Measurements from ENCODE around the gene TIMM17A. TPM values are rescaled to one million over a fixed set of nuclear protein-coding genes. Genes with fewer than 3 reads are reported as not detected.

Gene TIMM17A
- total and polyA plus RNA-seq, 2 experiments from 2014 or later = 68.8 to 123 TPM

DNA sequence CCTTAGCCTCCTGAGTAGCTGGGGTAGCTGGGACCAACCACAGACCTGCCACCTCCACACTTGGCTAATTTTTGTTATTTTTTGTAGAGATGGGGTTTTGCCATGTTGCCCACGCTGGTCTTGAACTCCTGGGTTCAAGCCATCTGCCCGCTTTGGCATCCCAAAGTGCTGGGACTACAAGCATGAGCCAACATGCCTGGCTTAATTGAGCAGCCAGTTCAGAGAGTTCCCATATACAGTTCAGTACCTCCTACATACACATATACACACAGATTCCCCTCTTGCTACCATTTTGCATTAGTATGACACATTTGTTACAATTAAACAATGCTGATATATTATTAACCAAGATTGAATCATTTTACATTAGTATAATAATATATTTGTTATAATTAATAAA lies 30.1 kb downstream of the TIMM17A start:
- Histone ChIP-seq H4K20me1 (ENCODE audit: insufficient read depth) (no peaks in the 10 kb centered on the region), H3K79me2 (ENCODE audit: insufficient read depth) (peaks cover 64% of the 10 kb centered on the region), H2AFZ (no peak overlapping the region), H3K27ac (no peak overlapping the region), H3K27me3 (replicated peaks; ENCODE audit: insufficient read depth) (no peaks in the 10 kb centered on the region), H3K9ac (no peak overlapping the region), H3K36me3 (ENCODE audit: low read depth) (peaks cover 15% of the 10 kb centered on the region), H3K4me3 (no peak overlapping the region), H3K4me1 (ENCODE audit: insufficient read depth) (peaks cover 10% of the 10 kb centered on the region; the same call in 1 of the 2 replicates), H3K9me3 (ENCODE audit: low read depth) (no peaks in the 10 kb centered on the region), H3K4me2 (ENCODE audit: unreplicated experiment) (no peak overlapping the region), H3F3A (ENCODE audit: insufficient read depth) (peaks cover 16% of the 10 kb centered on the region; the same call in 1 of the 2 replicates), H3K9me2 (ENCODE audit: insufficient read depth) (no peaks in the 10 kb centered on the region)
- WGBS, 2 experiments (ENCODE audit: low coverage in 1 of 2, low lambda C conversion rate in 2 of 2, missing lambda C conversion rate in 2 of 2) = 96 to 100% methylated on average over 2 of the region's 2 CpGs
- DNase-seq = no peak
- in situ Hi-C loops (cut with MboI) = no loop called here
- TF ChIP-seq EZH2 (IDR thresholded peaks at IDR 0.05; ENCODE audit: insufficient read depth, poor library complexity, severe bottlenecking) = no peak
- no peak for TF ChIP-seq EZH2phosphoT487 (IDR thresholded peaks at IDR 0.05; ENCODE audit: insufficient read depth, low read depth)

DNA sequence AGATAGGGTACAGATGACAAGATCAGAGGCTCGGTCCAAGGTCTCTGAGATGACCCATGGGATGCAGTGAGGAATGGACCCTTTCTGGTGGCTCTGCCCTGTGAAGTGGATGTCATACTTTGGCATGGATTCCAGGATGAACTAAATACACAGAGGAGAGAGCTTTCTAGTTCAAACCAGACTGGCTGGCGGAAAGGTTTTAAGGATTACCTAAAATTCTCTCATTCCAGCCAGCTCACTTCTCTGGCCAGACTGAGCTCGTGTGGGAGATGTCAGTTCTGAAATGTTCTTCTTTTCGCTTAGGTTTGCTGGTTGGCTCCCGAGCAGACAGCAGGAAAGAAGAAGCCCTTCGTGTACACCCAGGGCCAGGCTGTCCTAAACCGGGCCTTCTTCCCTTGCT lies 33.3 kb downstream of the TIMM17A start:
- H3K27ac ChIP-seq = no peak overlapping the region
- 88 to 90% methylated on average over 7 of the region's 7 CpGs for WGBS, 2 experiments (ENCODE audit: low coverage in 1 of 2, low lambda C conversion rate in 2 of 2, missing lambda C conversion rate in 2 of 2)
- H3K9me2 ChIP-seq (ENCODE audit: insufficient read depth) = no peaks in the 10 kb centered on the region
- H3K4me1 ChIP-seq (ENCODE audit: insufficient read depth) = peaks cover 9% of the 10 kb centered on the region; the same call in 1 of the 2 replicates
- no peak overlapping the region for H2AFZ ChIP-seq
- H3K79me2 ChIP-seq (ENCODE audit: insufficient read depth) = peaks cover 61% of the 10 kb centered on the region
- TF ChIP-seq EZH2phosphoT487 (IDR thresholded peaks at IDR 0.05; ENCODE audit: insufficient read depth, low read depth) = no peak
- no peak for TF ChIP-seq EZH2 (IDR thresholded peaks at IDR 0.05; ENCODE audit: insufficient read depth, poor library complexity, severe bottlenecking)
- peaks cover 16% of the 10 kb centered on the region for H3K36me3 ChIP-seq (ENCODE audit: low read depth)
- peaks cover 2% of the 10 kb centered on the region; the same call in 1 of the 2 replicates for H3F3A ChIP-seq (ENCODE audit: insufficient read depth)
- in situ Hi-C loops (cut with MboI) = no loop called here
- no peak overlapping the region for H3K4me3 ChIP-seq
- H3K9me3 ChIP-seq (ENCODE audit: low read depth) = no peaks in the 10 kb centered on the region
- no peak for DNase-seq
- H3K9ac ChIP-seq = no peak overlapping the region
- H3K27me3 ChIP-seq (replicated peaks; ENCODE audit: insufficient read depth) = no peaks in the 10 kb centered on the region
- no peaks in the 10 kb centered on the region for H4K20me1 ChIP-seq (ENCODE audit: insufficient read depth)
- no peak overlapping the region for H3K4me2 ChIP-seq (ENCODE audit: unreplicated experiment)

DNA sequence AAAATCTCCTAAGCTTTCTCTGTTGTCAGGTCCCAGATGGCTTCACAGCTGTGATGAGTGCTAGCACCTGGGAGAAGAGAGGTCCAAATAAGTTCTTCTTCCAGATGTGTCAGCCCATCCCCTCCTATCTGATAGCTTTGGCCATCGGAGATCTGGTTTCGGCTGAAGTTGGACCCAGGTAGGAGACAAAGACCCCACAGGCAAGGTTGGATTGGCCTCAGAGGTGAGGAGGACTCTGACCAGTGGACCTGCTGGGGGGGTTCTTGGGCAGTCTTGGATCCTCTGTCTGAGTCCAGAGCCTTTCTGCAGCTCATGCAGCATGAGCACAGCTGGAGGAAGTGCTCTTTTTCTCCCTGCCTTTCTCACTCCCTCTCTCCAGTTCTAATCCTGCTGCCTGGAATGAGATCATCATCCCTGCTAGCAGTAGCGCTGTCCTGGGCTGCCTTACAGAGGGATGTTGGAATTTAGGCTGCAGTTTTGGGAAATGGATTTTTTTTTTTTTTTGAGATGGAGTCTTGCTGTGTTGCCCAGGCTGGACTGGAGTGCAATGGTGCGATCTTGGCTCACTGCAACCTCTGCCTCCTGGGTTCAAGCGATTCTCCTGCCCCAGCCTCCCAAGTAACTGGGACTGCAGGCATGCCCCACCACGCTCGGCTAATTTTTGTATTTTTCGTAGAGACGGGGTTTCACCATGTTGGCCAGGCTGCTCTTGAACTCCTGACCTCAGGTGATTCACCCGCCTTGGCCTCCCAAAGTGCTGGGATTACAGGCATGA lies 34.2 kb downstream of the TIMM17A start:
- no peaks in the 10 kb centered on the region for H4K20me1 ChIP-seq (ENCODE audit: insufficient read depth)
- WGBS, 2 experiments (ENCODE audit: low coverage in 1 of 2, low lambda C conversion rate in 2 of 2, missing lambda C conversion rate in 2 of 2) = 93 to 94% methylated on average over 10 of the region's 10 CpGs
- H3K9ac ChIP-seq = no peak overlapping the region
- H2AFZ ChIP-seq = no peak overlapping the region
- in situ Hi-C loops (cut with MboI) = no loop called here
- peaks cover 16% of the 10 kb centered on the region for H3K36me3 ChIP-seq (ENCODE audit: low read depth)
- no peaks in the 10 kb centered on the region for H3K27me3 ChIP-seq (replicated peaks; ENCODE audit: insufficient read depth)
- no peak for DNase-seq
- H3K4me1 ChIP-seq (ENCODE audit: insufficient read depth) = no peaks in the 10 kb centered on the region
- H3K4me3 ChIP-seq = no peak overlapping the region
- TF ChIP-seq EZH2phosphoT487 (IDR thresholded peaks at IDR 0.05; ENCODE audit: insufficient read depth, low read depth) (no peak), EZH2 (IDR thresholded peaks at IDR 0.05; ENCODE audit: insufficient read depth, poor library complexity, severe bottlenecking) (no peak)
- H3K79me2 ChIP-seq (ENCODE audit: insufficient read depth) = peaks cover 52% of the 10 kb centered on the region
- no peak overlapping the region for H3K27ac ChIP-seq
- H3K9me3 ChIP-seq (ENCODE audit: low read depth) = no peaks in the 10 kb centered on the region
- H3F3A ChIP-seq (ENCODE audit: insufficient read depth) = no peaks in the 10 kb centered on the region
- no peak overlapping the region for H3K4me2 ChIP-seq (ENCODE audit: unreplicated experiment)
- no peaks in the 10 kb centered on the region for H3K9me2 ChIP-seq (ENCODE audit: insufficient read depth)

DNA sequence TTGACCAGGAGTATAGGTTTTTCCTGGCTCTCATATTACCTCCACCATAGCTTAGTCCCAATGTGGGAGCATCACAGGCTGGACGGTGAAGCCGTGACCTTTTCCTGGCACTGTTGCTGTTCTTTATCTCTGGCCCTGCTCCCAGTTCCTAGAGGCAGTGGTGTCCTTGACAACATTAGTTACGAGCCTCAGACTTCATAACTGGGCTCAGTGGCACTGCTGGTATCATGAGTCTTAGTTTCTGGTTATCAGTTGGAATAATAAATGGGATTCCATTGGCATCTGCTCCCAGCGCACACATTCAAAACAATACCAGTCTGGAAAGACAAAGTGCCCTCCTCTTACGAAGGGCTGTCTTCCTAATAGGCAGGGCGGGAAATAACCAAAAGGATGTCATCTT lies 35.1 kb downstream of the TIMM17A start:
- in situ Hi-C loops (cut with MboI) = no loop called here
- no peak overlapping the region for H3K9ac ChIP-seq
- H3K4me2 ChIP-seq (ENCODE audit: unreplicated experiment) = no peak overlapping the region
- no peak overlapping the region for H3K27ac ChIP-seq
- peaks cover 43% of the 10 kb centered on the region for H3K79me2 ChIP-seq (ENCODE audit: insufficient read depth)
- H3K4me1 ChIP-seq (ENCODE audit: insufficient read depth) = no peaks in the 10 kb centered on the region
- H3K9me3 ChIP-seq (ENCODE audit: low read depth) = no peaks in the 10 kb centered on the region
- TF ChIP-seq EZH2phosphoT487 (IDR thresholded peaks at IDR 0.05; ENCODE audit: insufficient read depth, low read depth) = no peak
- no peak for TF ChIP-seq EZH2 (IDR thresholded peaks at IDR 0.05; ENCODE audit: insufficient read depth, poor library complexity, severe bottlenecking)
- H3K9me2 ChIP-seq (ENCODE audit: insufficient read depth) = no peaks in the 10 kb centered on the region
- 82 to 90% methylated on average over 6 of the region's 6 CpGs for WGBS, 2 experiments (ENCODE audit: low coverage in 1 of 2, low lambda C conversion rate in 2 of 2, missing lambda C conversion rate in 2 of 2)
- H3F3A ChIP-seq (ENCODE audit: insufficient read depth) = no peaks in the 10 kb centered on the region
- H3K36me3 ChIP-seq (ENCODE audit: low read depth) = peaks cover 16% of the 10 kb centered on the region
- H4K20me1 ChIP-seq (ENCODE audit: insufficient read depth) = no peaks in the 10 kb centered on the region
- H3K27me3 ChIP-seq (replicated peaks; ENCODE audit: insufficient read depth) = no peaks in the 10 kb centered on the region
- no peak overlapping the region for H2AFZ ChIP-seq
- DNase-seq = no peak
- H3K4me3 ChIP-seq = no peak overlapping the region

All from GM23248 (cell line).